ENCODE measurements around the gene OR1J2.

- TF ChIP-seq CTCF (IDR thresholded peaks at IDR 0.05): no peak
- no peak for TF ChIP-seq POLR2AphosphoS5 (IDR thresholded peaks at IDR 0.05)
- no peak for TF ChIP-seq POLR2A (IDR thresholded peaks at IDR 0.05)
These were observed 16.0 kb downstream of the OR1J2 start for GRCh38 chr9:122526602-122527001.
